Choroid plexus epithelial cell (primary cell): ENCODE measurements around the gene CHMP3.
"Not testable (repeated sequence)": the region's sequence is repeated elsewhere in the genome, so short reads cannot be mapped to it uniquely, and the experiment has no call there.

Experiments used
- DNase-seq: peaks from one replicate; pipeline ENCODE4 v3.0.0-alpha.2; 2010; ENCODE audit warnings: low read depth
- H3K4me3 ChIP-seq: 2 replicates; pipeline ENCODE4 v1.5.1; 2011; ENCODE audit warnings: low read depth, mild to moderate bottlenecking, control low read depth, low read length, moderate library complexity
- CTCF ChIP-seq: conservative IDR thresholded peaks from 2 replicates; pipeline ENCODE4 v1.5.1; 2011; ENCODE audit warnings: low read depth, mild to moderate bottlenecking, control low read depth, inconsistent platforms, low read length, moderate library complexity

CHMP3 gene

DNA sequence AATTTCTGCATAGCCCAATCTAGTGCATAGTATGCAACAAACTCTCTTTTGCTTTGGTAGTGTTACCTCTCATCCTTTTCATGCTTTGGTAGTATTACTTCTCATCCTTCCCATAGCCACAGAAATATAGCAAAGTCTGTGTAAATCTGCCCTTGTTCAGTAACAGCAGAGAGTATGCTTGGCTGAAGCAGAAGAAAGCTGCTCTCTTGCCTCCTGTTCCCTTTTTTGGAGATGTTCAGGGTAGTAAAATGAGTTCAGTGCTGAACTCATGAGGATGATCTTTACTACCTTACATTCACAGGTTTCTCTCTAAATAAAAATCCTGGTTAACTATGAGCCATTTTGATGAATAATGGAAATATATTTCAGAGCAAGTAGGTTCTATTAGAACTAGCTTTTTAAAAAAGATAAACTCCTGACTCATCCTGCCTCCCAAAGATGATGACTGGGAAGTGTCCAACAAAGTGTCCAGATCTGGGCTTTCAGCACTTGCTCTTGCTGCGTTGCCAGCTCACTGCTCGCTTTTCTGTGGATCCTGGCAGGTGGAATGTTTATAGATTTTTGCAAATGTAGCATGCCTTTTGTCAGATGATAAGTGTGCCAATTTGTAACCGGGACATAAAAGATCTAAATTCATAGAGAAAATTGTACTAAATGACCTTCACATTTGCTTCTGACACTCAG, 29.4 kb upstream of the CHMP3 start:
- peak; percentile 12 for DNase-seq
- no peak overlapping the region for H3K4me3 ChIP-seq
- TF ChIP-seq CTCF, result no peak

DNA sequence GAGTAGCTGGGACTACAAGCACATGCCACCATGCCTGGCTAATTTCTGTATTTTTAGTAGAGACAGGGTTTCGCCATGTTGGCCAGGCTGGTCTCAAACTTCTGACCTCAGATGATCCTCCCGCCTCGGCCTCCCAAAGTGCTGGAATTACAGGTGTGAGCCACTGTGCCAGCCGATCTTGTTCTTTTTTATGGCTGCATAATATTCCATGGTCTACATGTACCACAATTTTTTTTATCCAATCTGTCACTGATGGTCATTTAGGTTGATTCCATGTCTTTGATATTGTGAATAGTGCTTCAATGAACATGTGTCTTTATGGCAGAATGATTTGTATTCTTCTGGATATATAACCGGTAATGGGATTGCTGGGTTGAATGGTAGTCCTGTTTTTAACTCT, 26.5 kb upstream of the CHMP3 start:
- DNase-seq, H3K4me3 ChIP-seq: not testable (repeated sequence)

- TF ChIP-seq CTCF, result no peak
- DNase-seq, result peak; percentile 50
- H3K4me3 ChIP-seq, result no peak overlapping the region
These were observed 21.1 kb upstream of the CHMP3 start for GRCh38 chr2:86584151-86584913.

DNA sequence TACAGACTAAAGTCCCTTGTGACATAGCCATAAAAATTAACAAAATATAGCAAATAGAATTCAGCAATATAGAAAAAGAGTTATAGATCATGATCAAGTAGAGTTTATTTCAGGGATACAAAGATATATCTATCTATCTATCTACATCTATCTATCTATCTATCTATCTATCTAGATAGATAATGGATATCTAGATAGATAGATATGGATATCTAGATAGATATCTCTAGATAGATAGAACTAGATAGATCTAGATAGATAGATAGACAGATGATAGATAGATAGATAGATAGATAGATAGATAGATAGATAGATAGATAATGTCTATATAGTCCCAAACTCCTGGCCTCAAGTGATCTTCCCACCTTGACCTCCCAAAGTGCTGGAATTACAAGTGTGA, 17.3 kb upstream of the CHMP3 start:
- no peak for TF ChIP-seq CTCF
- no peak for DNase-seq
- H3K4me3 ChIP-seq, result no peak overlapping the region

DNA sequence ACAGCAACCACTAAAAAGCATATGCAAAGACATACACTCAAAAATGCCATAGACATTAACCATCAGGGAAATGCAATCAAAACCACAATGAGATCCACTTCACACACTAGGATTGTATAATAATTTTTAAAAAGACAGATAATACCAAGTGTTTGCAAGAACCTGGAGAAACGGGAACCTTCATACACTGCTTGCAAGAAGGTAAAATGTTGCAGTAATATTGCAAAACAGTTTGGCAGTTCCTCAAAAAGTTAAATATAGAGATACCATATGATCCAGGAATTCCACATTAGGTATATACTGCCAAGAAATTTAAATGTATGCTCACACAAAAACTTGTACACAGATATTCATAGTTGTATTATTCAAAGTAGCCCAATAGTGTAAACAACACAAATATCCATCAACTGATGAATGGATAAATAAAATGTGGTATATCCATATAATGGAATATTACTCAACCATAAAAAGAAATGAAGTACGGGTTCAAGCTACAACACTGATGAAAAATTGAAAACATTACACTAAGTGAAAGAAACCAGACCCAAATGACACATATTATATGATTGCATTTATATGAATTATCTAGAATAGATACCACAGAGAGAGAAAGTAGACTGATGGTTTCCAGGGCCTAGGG, 14.7 kb upstream of the CHMP3 start:
- no peak for TF ChIP-seq CTCF
- no peak for DNase-seq

GRCh38 chr2:86570059-86570458, 6.8 kb upstream of the CHMP3 start:
- no peak for TF ChIP-seq CTCF
- DNase-seq, result no peak
- H3K4me3 ChIP-seq, result no peak overlapping the region

More for the DNA sequence above, 14.7 kb upstream of the CHMP3 start:
- no peak overlapping the region for H3K4me3 ChIP-seq

GRCh38 chr2:86566821-86567190, 3.6 kb upstream of the CHMP3 start:
- no peak for TF ChIP-seq CTCF
- no peak for DNase-seq
- H3K4me3 ChIP-seq, result no peak overlapping the region
